Stimulated activated CD4-positive, alpha-beta T cell treated with anti-CD3 and anti-CD28 coated beads, Interleukin-2, amount 100 ng/mL, for 48 hours (primary cell): ENCODE data around the gene PDE2A.

ENCODE experiments used
- DNase-seq, 2 donors: peaks; one replicate each; pipeline ENCODE4 v3.0.0-alpha.2; 2020

Gene PDE2A

DNA sequence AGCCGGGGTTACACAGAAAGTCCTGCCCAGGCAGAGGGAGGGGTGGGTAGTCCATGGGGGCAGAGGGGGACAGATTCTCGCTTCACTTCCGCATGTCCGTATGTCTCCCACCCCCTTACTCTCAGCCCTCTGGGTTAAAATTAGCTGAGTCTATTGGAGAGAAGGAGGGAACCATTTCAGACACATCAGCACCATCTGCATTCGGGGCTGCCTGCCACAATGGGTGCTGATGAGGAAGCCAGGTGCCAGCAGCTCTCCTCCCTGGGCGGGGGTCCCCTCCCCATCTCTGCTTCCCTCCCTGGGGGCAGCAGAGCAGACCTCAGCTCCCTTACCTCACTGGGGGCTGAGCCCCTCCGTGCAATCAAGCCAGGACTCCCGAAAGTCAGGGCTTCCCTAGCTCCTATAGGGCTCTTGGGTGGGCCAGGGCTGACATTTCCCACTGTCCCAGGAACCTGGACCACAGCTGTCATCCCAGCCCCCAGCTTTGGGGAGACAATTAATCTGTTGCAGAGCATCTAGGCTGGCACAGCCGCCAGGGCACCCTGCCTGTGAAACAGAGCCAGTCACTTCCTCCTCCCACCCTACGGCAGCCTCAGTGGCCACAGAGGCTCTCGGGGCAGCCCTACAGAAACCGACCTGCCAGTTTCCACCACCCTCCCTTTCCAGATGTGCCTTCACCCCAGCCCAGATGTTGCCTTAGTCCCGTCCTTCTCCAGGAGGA is 67.3 kb downstream of the PDE2A start:
- DNase-seq, result no peak

GRCh38 chr11:72605973-72606747 is 68.1 kb downstream of the PDE2A start:
- DNase-seq, result no peak

DNA sequence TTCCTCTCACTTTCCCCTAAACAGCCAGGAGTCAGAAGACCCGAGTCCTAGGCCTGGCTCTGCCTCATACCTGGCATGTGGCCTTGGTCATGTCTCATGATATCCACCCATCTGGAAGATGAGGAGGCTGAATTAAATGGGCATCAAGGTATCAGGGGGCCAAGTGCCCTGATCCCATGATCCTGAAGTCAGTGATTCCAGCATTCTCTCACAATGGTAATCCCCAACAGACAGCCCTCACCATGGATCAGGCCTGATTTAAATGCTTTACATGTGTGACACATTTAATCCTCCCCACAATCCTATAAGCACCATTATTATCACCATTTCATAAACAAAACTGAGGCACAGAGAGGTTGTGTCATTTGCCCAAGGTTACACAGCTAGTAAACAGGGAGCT is 70.0 kb downstream of the PDE2A start:
- no peak for DNase-seq

DNA sequence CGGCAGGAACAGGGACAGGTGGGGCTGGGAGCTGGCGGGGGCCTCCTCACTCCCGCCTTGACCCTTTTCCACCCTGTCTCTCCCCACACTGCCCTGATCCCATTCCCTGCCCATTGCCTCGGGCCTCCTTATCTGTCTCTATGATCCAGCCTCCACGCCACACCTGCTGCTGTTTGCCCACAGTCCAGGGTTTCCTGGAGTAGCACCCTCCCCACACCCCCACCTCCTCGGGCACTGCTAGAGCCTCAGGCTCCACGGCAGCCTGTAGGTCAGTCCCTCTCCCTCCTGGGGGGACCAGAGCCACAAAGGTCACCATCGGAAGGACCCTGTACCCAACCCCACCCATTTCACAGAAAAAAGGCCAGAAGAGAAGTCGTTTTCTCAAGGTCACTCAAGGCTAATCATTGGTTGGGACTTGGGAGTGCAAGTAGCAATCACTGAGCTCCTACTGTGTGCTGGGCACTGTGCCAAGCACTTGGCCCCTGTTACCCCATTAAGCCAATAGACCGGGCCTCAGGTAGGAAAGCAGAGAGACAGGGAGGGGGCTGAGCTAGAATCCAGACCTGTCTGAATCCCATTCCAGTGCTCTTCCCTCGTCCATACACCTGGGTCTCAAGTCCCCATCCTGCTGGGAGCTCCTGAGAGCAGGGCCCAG is 71.8 kb downstream of the PDE2A start:
- no peak for DNase-seq

DNA sequence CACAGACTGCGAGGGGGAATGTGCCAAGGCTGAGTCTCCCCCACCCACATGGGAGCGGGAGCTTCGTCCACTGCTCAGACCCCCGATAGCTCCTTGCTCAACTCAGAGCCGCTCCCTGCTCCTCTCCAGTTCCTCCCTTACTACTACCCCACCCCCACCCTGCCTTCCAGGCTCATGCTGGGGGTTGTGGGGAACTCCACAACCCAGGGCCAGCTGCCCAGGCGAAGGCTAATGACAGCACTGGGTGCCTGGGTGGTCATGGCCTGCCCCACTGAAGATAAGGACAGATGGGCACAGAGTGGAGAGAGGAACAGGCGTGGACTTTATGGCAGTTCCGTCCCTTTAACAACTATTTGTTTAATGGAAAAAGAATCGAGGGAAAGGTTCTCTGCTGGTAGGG is 73.7 kb downstream of the PDE2A start:
- no peak for DNase-seq

DNA sequence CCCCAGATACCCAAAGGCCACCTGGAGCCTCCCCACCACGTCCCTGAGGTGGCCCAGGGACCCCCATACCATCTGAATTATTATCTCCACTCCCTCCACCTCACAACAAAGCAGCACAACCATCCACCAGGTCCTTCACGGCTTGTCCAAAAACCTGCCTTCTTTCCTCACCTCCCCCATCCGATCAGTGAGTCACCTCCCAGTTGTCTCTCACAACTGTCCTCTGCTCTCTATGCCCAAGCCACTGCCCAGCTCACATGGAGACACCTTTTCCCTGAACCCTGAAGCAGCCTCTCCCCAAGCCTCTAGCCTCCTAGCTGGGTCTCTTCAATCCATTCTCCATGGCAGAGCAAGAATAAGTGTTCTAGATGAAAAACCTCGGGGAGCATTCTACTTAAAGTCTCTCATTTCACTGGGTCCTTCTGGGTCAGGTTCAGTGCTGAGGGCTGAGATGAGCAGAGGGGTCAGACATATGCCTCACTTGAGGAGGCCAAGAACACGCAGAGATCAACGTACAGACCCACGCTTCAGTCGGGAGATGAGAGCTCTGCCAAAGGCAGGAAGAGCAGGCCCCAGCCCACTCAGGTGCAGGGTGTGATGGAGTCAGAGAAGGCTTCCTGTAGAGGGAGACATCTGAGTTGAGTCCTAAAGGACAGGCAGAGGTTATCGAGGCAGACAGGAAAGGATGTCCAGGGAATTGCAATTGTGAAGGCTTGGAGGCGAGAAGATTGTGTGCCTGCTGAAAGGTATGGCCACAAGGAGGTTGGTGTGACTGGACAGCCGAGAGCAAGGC is 74.7 kb downstream of the PDE2A start:
- no peak for DNase-seq

DNA sequence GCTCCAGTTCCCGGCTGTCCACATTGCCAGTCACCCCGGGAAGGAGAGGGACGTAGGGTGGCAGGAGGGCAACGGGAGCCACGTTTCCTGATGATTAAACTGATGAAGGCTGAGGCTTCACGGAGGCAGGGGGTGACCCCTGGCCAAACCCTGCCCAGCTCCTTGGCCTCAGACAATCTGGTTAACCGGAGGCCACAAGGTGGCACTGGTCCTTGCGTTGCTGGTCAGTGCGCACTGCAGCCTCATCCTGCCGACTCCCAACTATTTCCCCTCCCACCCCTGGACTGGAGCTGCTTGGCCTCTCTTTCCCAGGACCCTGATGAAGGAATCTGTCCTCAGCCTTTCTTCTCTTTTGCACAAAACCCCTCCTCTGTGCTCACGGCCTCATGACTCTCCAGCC is 75.3 kb downstream of the PDE2A start:
- no peak for DNase-seq

DNA sequence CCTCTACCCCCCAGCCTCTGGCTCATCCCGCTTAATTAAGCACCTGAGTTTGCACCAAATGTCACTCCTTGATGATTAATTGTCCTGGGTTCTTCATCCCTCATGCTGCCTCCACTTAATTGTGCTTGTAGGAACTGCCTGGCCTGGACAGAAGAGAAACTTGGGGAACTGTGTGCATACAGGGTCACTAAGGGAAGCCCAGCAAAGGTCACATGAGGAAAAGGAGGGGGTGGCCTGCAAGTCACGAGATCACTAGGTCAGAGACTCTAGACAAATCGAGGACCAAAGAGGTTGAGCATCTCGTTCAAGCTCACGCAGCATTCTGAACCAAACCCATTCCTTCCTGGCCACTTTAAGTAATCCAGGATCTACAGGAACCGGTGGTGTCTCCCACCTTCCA is 75.8 kb downstream of the PDE2A start:
- no peak for DNase-seq

DNA sequence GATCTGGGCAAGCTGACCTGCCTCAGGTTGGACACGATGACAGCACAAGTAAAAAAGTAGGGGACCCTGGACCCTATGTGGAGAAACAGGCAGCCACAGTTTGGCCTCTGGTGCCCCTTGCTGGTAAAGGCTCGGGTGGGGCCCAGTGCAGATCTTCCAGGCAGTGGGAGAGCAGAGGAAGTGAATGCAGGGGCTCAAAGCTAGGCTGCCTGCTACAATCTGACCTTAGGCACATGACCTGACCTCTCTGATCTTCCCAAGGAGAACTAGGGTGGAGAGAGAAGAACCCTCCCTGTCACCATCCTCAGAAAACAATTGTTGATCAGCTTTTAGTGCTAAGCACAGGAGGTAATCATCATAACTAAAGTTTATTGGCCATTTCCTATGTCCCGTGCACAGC is 76.5 kb downstream of the PDE2A start:
- DNase-seq, result no peak

DNA sequence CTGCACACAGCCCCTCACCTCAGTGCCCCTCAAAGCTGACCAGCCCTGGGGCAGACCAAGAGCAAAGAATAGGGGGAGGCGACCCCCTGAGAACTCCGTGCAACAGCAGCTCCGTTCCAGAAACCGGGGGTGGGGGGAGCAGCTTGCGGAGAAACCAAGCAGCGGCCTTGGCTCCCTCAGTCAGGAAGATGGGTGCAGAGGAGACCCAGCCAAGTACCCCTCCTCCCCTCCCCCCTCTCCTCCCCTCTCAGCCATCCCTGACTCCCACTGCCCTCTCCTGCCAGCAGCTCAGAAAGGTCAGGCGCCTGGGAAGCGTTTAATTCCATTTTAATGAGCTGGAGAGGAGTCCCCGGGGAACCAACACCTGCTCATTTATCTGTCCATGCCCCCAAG is 78.9 kb downstream of the PDE2A start:
- no peak for DNase-seq

DNA sequence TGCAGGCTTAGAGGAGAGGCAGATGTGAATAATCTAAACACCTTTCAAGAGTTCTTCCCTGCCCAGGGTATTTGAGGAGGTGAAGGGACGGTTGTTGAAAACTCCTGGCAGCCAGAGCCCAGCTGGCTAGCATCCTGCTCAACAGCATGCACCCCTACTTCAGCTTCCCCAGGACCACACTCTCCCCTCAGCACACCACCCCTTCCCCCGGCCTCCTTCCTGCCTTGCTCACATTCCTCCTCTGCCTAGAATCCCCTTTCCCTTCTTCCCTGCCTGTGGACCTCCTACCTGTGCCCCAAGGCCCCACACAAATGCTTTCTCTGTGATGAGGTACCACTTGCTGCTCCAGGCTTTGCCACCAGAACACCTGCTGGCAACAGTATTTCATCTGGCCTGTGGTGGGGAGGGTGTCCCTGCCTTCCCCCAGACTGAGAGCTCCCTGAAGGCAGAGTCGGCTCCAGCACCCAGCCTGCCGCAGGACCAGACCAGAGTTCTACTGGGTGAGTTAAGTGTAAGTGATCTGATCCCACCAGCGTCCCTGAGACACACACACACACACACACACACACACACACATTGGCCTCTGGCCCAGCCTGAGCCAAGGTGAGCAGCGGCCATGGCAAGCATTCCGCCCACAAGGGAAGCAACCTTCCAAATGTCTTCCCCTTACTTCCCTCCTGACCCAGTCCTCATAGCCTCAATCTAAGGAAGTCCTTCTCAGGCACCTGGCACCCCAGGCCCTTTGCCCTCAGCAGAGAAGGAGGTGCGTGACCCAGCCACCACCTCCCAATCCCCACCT is 79.5 kb downstream of the PDE2A start:
- DNase-seq, result no peak

GRCh38 chr11:72592698-72593495 is 81.3 kb downstream of the PDE2A start:
- no peak for DNase-seq

DNA sequence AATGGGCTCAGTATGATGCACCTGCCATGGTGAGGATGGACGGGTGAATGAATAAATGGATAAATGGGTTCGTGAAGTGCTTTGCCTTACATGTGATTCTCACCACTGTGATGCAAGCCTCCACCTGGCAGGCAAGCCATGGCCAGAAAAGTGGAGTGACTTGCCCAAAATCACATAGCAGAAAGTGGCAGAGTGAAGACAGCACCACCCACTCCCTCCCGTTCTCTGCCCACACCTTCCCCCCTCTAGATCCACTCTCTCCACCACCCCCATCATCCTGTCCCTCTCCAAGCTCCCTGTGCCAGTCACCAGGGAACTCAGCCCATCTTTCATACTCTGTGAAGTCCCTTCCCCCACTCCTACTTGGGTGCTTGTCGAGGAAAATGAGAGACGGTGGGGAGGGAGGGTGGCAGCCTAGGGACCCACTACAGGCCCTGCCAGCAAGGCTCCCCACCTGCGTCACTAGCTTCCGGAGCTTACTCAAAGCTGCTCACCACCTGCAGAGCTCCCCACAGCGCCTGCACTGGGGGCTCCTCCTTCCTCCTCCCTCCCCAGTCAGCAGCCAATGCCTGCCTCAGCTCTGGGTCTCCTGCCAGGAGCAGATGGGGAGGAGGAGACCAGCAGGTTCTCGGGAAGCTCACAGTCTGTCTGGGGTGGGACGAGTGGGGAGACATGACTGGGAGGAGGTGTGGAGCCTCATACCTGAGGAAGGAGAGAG is 82.3 kb downstream of the PDE2A start:
- peak in 1 of 2 donors; percentile 32 for DNase-seq

GRCh38 chr11:72591023-72591422 is 83.2 kb downstream of the PDE2A start:
- no peak for DNase-seq

GRCh38 chr11:72589802-72590761 is 84.1 kb downstream of the PDE2A start:
- peak; percentile 39 to 54 for DNase-seq

- no peak for DNase-seq
Measured at GRCh38 chr11:72588421-72589410, 85.5 kb downstream of the PDE2A start.

DNA sequence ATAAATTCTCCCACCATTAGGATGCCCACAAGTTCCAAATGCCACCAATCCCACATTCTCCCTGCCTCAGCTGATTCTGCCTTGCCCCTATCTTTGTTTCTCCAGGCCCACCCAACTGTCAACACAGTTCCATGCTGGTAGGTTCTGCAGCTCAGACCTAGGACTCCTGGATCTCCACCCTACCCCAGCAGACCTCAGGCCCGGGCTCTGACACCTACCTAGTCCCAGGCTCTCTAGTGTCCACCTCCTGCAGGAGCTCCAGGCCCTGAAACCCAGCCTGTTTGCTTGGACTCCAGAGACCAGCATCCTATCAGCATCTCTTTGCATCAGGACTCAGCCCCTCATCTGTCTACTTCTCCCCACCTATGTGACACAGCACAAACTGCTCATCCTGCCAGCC is 86.5 kb downstream of the PDE2A start:
- DNase-seq, result no peak
